SK-N-SH treated with all-trans-retinoic acid at 6 μM for 48 hours (cell line): ENCODE measurements around the gene TSPAN1.

Experiments used
- ATAC-seq: fragments of 200-7000 bp; cut with Tn5 transposase; 3 replicates; pipeline ENCODE4 v1.9.1; 2020; ENCODE audit warnings: mild to moderate bottlenecking, moderate library complexity
- ARNTL ChIP-seq: fragments of 450-650 bp; formaldehyde crosslinking; IDR thresholded peaks from 2 replicates; pipeline ENCODE4 v1.5.0; 2020; ENCODE audit warnings: low read depth, mild to moderate bottlenecking, moderate library complexity, borderline replicate concordance
- BACH2 ChIP-seq: fragments of 250-450 bp; sonication (Bioruptor Pico); IDR thresholded peaks from 2 replicates; pipeline ENCODE4 v1.9.0; 2021; ENCODE audit warnings: mild to moderate bottlenecking, borderline replicate concordance
- CSDC2 ChIP-seq: fragments of 250-450 bp; sonication (Bioruptor Pico); IDR thresholded peaks from 2 replicates; pipeline ENCODE4 v1.5.0; 2020; ENCODE audit warnings: mild to moderate bottlenecking, moderate library complexity
- ESRRG ChIP-seq: fragments of 250-450 bp; sonication (Bioruptor Pico); IDR thresholded peaks from 2 replicates; pipeline ENCODE4 v1.6.1; 2021; ENCODE audit warnings: mild to moderate bottlenecking
- ISL1 ChIP-seq: fragments of 250-450 bp; sonication (Bioruptor Pico); IDR thresholded peaks from 2 replicates; pipeline ENCODE4 v2.1.2; 2022; ENCODE audit warnings: mild to moderate bottlenecking, moderate library complexity
- OSR1 ChIP-seq: fragments of 250-450 bp; sonication (Bioruptor Pico); IDR thresholded peaks from 2 replicates; pipeline ENCODE4 v1.8.0; 2022; ENCODE audit warnings: moderate library complexity, mild to moderate bottlenecking, inconsistent platforms
- RARB ChIP-seq: fragments of 250-450 bp; sonication (Bioruptor Pico); IDR thresholded peaks from 2 replicates; pipeline ENCODE4 v1.8.0; 2021; ENCODE audit warnings: mild to moderate bottlenecking, moderate library complexity
- TCF4 ChIP-seq: fragments of 250-450 bp; sonication (Bioruptor Pico); IDR thresholded peaks from 2 replicates; pipeline ENCODE4 v1.8.0; 2021; ENCODE audit warnings: mild to moderate bottlenecking, moderate library complexity, borderline replicate concordance
- TOX ChIP-seq: fragments of 250-450 bp; sonication (Bioruptor Pico); IDR thresholded peaks from 2 replicates; pipeline ENCODE4 v1.8.0; 2021; ENCODE audit warnings: mild to moderate bottlenecking, moderate library complexity, borderline replicate concordance
- ZC3H10 ChIP-seq: fragments of 250-450 bp; sonication (Bioruptor Pico); IDR thresholded peaks from 2 replicates; pipeline ENCODE4 v1.5.1; 2021; ENCODE audit warnings: mild to moderate bottlenecking, moderate library complexity
- ZFP3 ChIP-seq: fragments of 250-450 bp; sonication (Bioruptor Pico); IDR thresholded peaks from 2 replicates; pipeline ENCODE4 v1.5.0; 2020; ENCODE audit warnings: mild to moderate bottlenecking, moderate library complexity
- ZFP30 ChIP-seq: fragments of 450-650 bp; formaldehyde crosslinking; IDR thresholded peaks from 2 replicates; pipeline ENCODE4 v1.5.0; 2022; ENCODE audit warnings: mild to moderate bottlenecking, moderate library complexity
- ZNF565 ChIP-seq: fragments of 450-650 bp; formaldehyde crosslinking; conservative IDR thresholded peaks from 2 replicates; pipeline ENCODE4 v1.5.0; 2020; ENCODE audit warnings: low read depth, mild to moderate bottlenecking, moderate library complexity
- ZNF8 ChIP-seq: fragments of 450-650 bp; formaldehyde crosslinking; IDR thresholded peaks from 2 replicates; pipeline ENCODE4 v1.5.0; 2020; ENCODE audit warnings: mild to moderate bottlenecking, moderate library complexity
- TF ChIP-seq, protein P1 (sequence below): fragments of 250-450 bp; sonication (Bioruptor Pico); IDR thresholded peaks from 2 replicates; pipeline ENCODE4 v1.8.0; 2021; ENCODE audit warnings: low read depth, mild to moderate bottlenecking, moderate library complexity, borderline replicate concordance
- TF ChIP-seq, protein P2 (sequence below): fragments of 250-450 bp; sonication (Bioruptor Pico); IDR thresholded peaks from 2 replicates; pipeline ENCODE4 v1.5.0; 2020; ENCODE audit warnings: mild to moderate bottlenecking, moderate library complexity
- TF ChIP-seq, protein P3 (sequence below): fragments of 250-450 bp; sonication (Bioruptor Pico); IDR thresholded peaks from 2 replicates; pipeline ENCODE4 v1.5.1; 2020; ENCODE audit warnings: low read depth, mild to moderate bottlenecking, moderate library complexity
- TF ChIP-seq, protein P4 (sequence below): fragments of 250-450 bp; sonication (Bioruptor Pico); IDR thresholded peaks from 2 replicates; pipeline ENCODE4 v1.5.1; 2021; ENCODE audit warnings: mild to moderate bottlenecking, moderate library complexity

Gene TSPAN1

DNA sequence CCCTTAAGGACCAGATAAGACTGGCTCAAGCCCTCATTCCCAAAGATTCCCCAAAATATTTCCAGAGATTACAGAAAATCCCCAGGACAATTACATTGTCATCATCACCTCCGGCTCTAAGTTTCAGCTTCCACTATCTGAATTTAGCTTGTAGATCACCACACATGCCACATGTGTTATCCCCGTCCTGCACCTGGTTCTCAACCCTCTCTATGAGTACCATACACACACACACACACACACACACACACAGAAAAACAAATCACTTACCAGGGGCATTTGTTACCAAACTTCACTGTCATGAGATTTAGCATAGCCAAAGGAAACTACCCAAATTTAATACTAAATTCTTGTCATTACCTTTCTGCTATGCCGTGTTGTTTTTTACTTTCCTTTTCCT, 15.4 kb upstream of the TSPAN1 start:
- ATAC-seq: no peak
- TF ChIP-seq ZNF8 (CRISPR knock-in tag) (no peak), ISL1 (CRISPR knock-in tag) (no peak), ARNTL (CRISPR knock-in tag) (no peak), ZC3H10 (no peak), RARB (CRISPR knock-in tag) (no peak), ZNF565 (CRISPR knock-in tag) (no peak), TCF4 (CRISPR knock-in tag) (no peak), ESRRG (CRISPR knock-in tag) (no peak), TOX (no peak), ZFP30 (CRISPR knock-in tag) (no peak)
- TF ChIP-seq, protein P1, sequence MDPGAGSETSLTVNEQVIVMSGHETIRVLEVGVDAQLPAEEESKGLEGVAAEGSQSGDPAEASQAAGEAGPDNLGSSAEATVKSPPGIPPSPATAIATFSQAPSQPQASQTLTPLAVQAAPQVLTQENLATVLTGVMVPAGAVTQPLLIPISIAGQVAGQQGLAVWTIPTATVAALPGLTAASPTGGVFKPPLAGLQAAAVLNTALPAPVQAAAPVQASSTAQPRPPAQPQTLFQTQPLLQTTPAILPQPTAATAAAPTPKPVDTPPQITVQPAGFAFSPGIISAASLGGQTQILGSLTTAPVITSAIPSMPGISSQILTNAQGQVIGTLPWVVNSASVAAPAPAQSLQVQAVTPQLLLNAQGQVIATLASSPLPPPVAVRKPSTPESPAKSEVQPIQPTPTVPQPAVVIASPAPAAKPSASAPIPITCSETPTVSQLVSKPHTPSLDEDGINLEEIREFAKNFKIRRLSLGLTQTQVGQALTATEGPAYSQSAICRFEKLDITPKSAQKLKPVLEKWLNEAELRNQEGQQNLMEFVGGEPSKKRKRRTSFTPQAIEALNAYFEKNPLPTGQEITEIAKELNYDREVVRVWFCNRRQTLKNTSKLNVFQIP: no peak
- TF ChIP-seq, protein P2, sequence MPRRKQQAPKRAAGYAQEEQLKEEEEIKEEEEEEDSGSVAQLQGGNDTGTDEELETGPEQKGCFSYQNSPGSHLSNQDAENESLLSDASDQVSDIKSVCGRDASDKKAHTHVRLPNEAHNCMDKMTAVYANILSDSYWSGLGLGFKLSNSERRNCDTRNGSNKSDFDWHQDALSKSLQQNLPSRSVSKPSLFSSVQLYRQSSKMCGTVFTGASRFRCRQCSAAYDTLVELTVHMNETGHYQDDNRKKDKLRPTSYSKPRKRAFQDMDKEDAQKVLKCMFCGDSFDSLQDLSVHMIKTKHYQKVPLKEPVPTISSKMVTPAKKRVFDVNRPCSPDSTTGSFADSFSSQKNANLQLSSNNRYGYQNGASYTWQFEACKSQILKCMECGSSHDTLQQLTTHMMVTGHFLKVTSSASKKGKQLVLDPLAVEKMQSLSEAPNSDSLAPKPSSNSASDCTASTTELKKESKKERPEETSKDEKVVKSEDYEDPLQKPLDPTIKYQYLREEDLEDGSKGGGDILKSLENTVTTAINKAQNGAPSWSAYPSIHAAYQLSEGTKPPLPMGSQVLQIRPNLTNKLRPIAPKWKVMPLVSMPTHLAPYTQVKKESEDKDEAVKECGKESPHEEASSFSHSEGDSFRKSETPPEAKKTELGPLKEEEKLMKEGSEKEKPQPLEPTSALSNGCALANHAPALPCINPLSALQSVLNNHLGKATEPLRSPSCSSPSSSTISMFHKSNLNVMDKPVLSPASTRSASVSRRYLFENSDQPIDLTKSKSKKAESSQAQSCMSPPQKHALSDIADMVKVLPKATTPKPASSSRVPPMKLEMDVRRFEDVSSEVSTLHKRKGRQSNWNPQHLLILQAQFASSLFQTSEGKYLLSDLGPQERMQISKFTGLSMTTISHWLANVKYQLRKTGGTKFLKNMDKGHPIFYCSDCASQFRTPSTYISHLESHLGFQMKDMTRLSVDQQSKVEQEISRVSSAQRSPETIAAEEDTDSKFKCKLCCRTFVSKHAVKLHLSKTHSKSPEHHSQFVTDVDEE (CRISPR knock-in tag): no peak
- TF ChIP-seq, all 23 proteins: peak for 0

DNA sequence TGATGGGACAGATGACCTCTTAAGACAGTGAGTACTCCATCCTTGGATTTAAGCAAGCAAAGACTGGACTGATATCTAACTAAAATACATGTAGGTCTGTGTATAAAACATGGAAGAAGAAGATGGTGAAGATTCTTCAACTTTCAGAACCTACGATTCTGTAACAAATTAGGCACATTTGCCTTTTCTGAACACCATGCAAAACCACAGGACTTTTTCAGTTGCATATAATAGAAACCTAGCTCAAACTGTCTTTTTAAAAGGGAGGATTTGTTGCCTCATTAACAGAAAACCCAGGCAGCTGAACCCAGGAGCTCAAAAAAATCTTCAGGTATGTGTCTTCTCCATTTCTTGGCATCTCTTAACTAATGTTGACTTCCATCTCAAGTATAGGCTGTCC, 14.7 kb upstream of the TSPAN1 start:
- no peak for ATAC-seq
- TF ChIP-seq, protein P2 (CRISPR knock-in tag): no peak
- TF ChIP-seq ESRRG (CRISPR knock-in tag) (no peak), CSDC2 (CRISPR knock-in tag) (no peak), ZNF565 (CRISPR knock-in tag) (no peak), ZFP30 (CRISPR knock-in tag) (no peak), TOX (no peak), BACH2 (CRISPR knock-in tag) (no peak), ARNTL (CRISPR knock-in tag) (no peak), RARB (CRISPR knock-in tag) (no peak)
- TF ChIP-seq, protein P3, sequence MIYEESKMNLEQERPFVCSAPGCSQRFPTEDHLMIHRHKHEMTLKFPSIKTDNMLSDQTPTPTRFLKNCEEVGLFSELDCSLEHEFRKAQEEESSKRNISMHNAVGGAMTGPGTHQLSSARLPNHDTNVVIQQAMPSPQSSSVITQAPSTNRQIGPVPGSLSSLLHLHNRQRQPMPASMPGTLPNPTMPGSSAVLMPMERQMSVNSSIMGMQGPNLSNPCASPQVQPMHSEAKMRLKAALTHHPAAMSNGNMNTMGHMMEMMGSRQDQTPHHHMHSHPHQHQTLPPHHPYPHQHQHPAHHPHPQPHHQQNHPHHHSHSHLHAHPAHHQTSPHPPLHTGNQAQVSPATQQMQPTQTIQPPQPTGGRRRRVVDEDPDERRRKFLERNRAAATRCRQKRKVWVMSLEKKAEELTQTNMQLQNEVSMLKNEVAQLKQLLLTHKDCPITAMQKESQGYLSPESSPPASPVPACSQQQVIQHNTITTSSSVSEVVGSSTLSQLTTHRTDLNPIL (CRISPR knock-in tag): no peak
- TF ChIP-seq, protein P1: no peak

DNA sequence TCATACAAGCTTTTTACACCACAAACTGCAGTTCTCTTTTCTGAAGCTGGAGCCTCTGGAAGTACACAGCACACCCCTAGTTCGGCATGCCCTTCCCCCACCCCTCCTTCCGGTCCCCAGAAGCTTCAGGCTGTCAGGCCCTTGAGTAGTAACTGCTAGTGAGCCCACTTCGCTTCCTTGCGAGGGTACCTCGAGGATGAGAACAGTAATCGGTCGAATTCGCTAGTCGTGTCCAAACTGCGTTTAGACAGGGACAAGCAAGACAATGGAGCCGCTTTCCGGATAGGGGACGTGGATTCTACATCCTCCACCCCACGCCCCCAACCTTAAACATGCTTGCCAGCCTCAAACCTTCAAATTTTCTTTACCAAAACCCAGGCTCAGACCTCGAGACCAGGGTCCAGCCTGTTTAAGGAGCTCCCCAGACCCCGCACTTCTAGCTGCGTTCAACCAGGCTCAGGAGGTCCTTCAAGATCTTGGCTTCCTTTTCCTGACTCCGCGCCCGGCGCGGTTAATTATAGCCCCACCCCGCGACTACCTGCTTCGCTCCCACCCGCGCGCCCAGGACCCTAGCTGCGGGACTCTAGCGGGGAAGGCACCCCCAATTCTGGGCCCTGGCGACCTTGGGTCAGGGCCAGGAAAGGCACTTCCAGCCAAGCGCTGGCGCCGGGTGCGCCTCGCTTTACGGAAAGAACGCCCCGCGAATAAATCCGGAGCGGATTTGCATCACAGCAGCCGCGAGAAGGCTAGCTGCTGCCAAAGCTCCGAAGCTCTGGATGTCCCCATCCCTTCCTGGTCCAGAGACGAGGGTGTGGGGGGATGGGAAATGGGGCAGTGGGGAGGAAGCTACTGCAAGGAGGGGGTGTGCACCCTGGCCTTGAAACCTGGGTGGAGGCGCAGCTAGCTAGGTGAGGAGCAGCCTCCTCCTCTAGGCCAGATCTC, 8.1 kb upstream of the TSPAN1 start:
- ATAC-seq: no peak
- no peak for TF ChIP-seq ISL1 (CRISPR knock-in tag)
- TF ChIP-seq TCF4 (CRISPR knock-in tag): no peak
- TF ChIP-seq OSR1 (CRISPR knock-in tag): no peak
- no peak for TF ChIP-seq ESRRG (CRISPR knock-in tag)
- no peak for TF ChIP-seq ARNTL (CRISPR knock-in tag)
- TF ChIP-seq, protein P3 (CRISPR knock-in tag): no peak
- TF ChIP-seq, protein P4, sequence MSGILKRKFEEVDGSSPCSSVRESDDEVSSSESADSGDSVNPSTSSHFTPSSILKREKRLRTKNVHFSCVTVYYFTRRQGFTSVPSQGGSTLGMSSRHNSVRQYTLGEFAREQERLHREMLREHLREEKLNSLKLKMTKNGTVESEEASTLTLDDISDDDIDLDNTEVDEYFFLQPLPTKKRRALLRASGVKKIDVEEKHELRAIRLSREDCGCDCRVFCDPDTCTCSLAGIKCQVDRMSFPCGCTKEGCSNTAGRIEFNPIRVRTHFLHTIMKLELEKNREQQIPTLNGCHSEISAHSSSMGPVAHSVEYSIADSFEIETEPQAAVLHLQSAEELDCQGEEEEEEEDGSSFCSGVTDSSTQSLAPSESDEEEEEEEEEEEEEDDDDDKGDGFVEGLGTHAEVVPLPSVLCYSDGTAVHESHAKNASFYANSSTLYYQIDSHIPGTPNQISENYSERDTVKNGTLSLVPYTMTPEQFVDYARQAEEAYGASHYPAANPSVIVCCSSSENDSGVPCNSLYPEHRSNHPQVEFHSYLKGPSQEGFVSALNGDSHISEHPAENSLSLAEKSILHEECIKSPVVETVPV: no peak
- TF ChIP-seq, protein P1: no peak
- TF ChIP-seq ZFP3: no peak
- TF ChIP-seq ZFP30 (CRISPR knock-in tag): no peak
